GM18861 (cell line): ENCODE measurements around the gene RBM14.
"Not testable (repeated sequence)": the region's sequence is repeated elsewhere in the genome, so short reads cannot be mapped to it uniquely, and the experiment has no call there.

ENCODE experiments used
- ATAC-seq: cut with Tn5 transposase; IDR thresholded peaks from one replicate; pipeline ENCODE4 v1.9.1; 2021; ENCODE audit not compliant: unreplicated experiment

Gene RBM14

GRCh38 chr11:66595245-66595904 lies 21.1 kb upstream of the RBM14 start:
- ATAC-seq = no peak

- ATAC-seq = no peak
These were observed 17.4 kb upstream of the RBM14 start for GRCh38 chr11:66598993-66599392.

- no peak for ATAC-seq
These were observed 16.2 kb upstream of the RBM14 start for GRCh38 chr11:66600219-66600618.

DNA sequence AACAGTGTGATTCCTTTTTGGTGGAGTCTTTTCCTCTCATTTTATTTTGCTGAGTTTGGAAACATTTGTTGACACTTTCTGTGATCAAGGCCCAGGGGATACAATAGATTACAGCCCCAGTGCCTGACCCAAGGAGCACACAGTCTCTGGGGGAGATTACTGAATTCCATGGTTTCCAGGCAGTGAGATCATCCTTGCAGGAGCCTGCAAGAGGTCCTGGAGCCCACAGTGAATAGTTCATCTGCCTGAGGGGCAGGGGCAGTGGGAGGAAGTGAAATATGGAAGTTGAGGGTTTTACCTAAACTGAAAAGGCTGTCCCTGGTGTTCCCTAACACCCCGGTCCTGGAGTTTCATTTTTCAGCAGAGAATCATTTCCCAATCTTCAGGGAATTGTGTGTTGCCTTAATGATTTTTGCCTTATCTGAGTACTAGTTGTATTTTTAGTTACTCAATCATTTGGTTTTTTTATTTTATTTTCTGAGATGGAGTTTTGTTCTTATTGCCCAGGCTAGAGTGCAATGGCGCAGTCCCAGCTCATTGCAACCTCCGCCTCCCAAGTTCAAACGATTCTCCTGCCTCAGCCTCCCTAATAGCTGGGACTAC lies 15.7 kb upstream of the RBM14 start:
- ATAC-seq = no peak

DNA sequence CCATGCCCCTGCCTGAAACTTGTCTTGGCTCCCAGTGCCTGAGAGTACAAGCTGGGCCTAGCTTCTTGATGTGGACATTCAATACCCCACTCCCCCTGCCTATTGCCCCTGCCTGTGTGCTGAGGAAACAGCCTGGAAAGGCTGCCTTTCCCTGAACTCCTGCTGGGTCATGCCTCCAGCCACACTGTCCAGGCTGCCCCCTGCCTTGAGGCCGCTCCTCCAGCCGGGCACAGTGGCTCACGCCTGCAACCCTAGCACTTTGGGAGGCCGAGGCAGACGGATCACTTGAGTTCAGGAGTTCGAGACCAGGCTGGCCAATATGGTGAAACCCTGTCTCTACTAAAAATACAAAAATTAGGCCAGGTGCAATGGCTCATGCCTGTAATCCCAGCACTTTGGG lies 13.4 kb upstream of the RBM14 start:
- no peak for ATAC-seq

DNA sequence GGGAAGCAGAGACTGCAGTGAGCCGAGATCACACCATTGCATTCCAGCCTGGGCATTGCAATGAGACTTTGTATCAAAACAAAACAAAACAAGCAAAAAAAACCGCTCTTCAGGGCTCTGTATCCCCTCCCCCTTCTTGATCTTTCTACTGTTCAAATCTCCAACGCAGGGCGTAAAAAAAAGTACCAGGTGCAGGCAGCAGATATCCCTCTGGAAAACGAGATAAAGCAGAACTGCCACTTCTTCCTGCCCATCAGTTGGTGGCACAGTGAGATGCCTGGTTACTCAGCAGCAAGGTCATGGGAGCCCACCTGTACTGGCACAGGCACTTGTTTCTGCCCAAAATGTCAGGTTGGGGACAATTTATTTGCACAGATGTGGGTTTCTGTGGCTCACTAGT lies 12.3 kb upstream of the RBM14 start:
- no peak for ATAC-seq

DNA sequence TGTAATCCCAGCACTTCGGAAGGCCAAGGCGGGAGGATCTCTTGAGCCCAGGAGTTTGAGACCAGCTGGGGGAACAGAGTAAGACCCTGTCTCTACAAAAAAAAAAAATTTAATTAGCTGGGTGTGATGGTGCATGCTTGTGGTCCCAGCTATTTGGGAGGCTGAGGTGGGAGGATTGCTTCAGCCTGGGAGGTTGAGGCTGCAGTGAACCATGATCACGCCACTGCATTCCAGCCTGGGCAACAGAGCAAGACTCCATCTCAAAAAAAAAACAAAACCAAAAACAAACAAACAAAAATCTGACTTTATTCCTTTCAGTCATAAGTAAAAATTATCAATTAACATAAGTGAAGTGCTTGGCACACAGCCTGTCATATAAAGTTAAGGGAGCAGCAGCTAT lies 9.8 kb upstream of the RBM14 start:
- not testable (repeated sequence) for ATAC-seq

DNA sequence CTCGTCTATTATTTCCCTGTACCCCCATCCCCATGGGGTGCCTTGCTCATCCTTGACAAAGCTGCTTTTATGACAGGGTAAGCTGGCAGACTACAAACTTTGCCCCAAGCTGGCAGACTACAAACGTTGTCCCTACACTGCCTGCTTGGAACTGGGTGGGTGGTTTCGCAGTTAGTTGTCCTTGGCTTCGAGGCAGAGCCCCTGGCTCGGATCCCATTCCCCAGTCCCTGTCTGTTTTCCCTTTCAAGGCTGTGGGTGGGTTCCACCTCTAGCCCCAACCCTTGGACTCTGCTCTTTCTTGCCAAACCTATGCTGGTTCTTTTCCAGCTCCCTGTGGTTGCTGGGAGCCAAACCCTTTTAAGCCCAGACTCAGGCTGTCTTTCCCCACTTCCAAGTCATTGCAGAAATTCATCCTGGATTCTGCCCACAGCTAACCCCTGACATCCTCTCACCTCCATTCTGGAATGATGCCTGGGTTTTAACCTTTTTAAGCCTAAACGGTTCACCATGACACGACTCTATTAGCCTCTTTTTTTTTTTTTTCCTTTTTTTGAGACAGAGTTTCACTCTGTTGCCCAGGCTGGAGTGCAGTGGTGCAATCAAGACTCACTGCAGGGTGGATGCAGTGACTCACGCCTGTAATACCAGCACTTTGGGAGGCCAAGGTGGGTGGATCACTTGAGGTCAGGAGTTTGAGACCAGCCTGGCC lies 9.2 kb upstream of the RBM14 start:
- ATAC-seq = no peak

GRCh38 chr11:66609721-66610617 lies 6.5 kb upstream of the RBM14 start:
- no peak for ATAC-seq

GRCh38 chr11:66612458-66612857 lies 4.0 kb upstream of the RBM14 start:
- no peak for ATAC-seq

DNA sequence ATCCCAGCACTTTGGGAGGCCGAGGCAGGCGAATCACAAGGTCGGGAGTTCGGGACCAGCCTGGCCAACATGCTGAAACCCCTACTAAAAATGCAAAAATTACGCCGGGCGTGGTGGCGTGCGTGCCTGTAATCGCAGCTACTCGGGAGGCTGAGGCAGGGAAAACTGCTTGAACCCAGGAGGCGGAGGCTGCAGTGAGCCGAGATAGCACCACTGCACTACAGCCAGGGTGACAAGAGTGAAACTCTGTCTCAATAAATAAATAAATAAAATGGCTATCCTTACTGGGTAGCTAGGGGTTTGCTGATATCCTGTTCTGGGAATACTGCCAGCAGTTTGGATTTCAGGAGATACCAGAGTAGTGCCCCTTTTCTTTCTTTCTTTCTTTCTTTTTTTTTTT lies 2.4 kb upstream of the RBM14 start:
- no peak for ATAC-seq

DNA sequence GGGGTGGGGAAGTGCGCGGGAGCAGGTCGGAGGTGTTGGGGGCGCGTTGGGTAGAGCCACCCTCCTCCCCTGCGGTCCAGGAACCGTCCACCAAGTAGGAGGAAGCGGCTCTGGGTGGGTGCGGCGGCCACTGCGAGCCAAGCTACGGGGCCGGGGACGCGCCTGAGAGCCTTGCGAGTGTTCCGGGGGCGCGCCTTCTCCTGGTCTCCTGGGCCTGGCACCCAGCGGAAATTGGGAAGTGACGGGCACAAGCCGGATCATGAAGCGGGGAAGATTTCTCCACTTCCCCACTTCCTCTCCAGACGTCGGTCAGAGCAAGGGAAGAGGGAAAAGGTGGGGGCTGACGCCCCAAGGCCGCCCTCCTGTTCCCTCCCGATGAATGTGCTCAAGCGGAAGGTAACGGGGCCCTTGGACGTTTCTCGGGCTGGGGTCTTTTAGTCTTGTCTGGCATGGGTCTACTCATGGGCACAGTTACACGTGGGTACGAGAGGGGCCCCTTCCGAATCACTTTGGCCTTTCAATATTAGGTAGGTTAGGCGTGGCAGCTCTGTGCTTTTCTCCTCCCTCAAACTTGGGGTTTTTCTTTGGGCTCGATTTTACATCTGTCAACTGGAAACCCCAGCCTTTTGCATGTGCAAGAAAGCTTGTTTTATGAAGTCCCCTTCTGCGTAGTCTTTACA lies 865 bp downstream of the RBM14 start:
- peak; percentile 2 for ATAC-seq

DNA sequence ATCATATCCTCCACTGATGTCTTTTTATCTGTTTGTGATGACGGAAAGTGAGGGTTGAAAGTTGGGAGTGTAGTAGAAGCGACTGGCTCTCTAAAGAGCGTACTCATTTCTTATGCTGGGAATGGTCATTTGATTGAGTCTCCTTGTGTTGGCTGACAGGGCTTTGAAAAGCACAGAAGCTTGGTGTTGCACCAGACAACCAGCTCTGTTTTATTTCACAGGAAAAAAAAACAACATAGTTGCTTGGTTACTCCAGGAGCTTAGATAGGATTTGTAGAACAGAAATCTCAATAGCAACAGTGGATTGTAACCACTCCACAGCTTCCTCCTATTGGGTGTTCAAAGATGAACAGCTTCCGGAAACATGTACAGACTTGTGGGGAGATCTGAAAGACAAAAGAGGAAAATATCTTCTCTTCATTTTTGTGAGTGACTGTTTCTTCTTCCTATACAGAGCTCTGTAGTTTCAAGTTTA lies 2.7 kb downstream of the RBM14 start:
- ATAC-seq = no peak

GRCh38 chr11:66624450-66624849 lies 8.0 kb downstream of the RBM14 start:
- ATAC-seq = no peak

DNA sequence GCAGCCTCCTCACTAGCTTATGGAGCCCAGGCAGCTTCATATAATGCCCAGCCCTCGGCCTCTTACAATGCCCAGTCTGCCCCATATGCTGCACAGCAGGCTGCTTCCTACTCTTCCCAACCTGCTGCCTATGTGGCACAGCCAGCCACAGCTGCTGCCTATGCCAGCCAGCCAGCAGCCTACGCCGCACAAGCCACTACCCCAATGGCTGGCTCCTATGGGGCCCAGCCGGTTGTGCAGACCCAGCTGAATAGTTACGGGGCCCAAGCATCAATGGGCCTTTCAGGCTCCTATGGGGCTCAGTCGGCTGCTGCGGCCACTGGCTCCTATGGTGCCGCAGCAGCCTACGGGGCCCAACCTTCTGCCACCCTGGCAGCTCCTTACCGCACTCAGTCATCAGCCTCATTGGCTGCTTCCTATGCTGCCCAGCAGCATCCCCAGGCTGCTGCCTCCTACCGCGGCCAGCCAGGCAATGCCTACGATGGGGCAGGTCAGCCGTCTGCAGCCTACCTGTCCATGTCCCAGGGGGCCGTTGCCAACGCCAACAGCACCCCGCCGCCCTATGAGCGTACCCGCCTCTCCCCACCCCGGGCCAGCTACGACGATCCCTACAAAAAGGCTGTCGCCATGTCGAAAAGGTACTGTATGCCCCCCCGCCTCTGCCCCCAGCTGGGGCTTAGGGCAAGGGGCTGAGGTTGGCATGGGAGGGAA lies 8.8 kb downstream of the RBM14 start:
- ATAC-seq = no peak

GRCh38 chr11:66625752-66626149 lies 9.3 kb downstream of the RBM14 start:
- ATAC-seq = no peak

DNA sequence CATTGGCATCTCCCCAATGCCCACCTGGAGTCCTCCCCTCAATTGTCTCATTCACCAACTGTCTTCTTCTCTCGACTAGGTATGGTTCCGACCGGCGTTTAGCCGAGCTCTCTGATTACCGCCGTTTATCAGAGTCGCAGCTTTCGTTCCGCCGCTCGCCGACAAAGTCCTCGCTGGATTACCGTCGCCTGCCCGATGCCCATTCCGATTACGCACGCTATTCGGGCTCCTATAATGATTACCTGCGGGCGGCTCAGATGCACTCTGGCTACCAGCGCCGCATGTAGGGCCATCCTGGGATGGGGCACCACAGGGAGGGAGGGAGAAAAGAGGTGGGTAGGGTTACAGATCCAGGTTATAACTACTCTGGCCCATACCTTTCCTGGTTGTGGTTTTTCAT lies 10.0 kb downstream of the RBM14 start:
- no peak for ATAC-seq

GRCh38 chr11:66626926-66627325 lies 10.5 kb downstream of the RBM14 start:
- ATAC-seq = no peak

DNA sequence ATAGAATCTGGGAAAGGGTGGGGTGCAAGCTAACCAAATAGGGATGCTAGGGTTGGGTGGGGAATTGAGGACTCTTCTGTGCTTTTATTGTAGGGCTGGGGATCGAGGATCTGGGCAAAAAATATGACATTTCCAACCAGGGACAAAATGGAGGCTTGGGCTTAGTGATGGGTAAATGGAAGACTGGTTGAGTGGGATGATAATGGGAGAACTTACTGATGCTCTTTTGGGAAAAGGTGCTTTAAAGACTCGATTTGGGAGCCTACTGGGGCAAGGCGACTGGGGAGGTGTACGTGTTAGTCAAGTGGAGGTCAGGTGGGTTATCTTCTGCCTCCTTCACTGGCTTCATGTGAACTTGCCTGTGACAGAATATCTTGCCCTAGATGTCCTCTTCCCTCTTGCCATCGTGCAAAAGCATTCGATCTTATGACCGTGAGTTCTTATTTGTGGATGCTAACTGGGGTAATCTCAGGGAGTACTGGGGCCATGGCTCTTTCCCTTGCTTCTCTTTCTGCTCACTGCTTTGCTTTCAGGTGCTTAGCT lies 11.7 kb downstream of the RBM14 start:
- ATAC-seq = no peak

DNA sequence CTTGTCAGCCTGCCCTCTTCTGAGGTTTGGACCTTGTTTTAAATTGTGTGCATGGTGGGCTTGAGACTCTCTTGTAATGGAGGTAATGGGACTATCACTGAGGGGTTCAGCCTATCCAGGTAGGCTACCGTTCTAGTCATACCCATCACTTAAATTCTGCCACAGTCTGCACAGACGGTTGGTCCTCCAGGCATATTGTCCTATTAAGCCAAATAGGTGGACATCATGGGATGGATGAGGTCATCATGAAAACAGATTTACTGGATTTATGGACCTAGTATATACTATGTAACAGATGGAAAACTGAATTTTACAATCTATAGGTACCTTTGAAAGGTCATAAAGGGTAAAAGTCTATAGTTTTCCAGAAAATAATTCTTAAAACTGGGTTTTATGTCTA lies 12.9 kb downstream of the RBM14 start:
- ATAC-seq = no peak
